ENCODE data around the gene EXOSC7.
"Not testable (repeated sequence)": the region's sequence is repeated elsewhere in the genome, so short reads cannot be mapped to it uniquely, and the experiment has no call there.

EXOSC7 gene

GRCh38 chr3:44976002-44976815, at the start of gene EXOSC7, which contains the start of gene ZDHHC3:
Gene EXOSC7, plus strand, starts transcription at chr3:44976244. Its CDS starts 34 bp downstream, at chr3:44976278.
Gene ZDHHC3, minus strand, starts transcription at chr3:44976174. Its CDS starts 16,738 bp downstream, at chr3:44959436.
- peak; percentile 82 for DNase-seq

GRCh38 chr3:44926921-44927320, 49.1 kb upstream of the EXOSC7 start:
- DNase-seq: no peak

DNA sequence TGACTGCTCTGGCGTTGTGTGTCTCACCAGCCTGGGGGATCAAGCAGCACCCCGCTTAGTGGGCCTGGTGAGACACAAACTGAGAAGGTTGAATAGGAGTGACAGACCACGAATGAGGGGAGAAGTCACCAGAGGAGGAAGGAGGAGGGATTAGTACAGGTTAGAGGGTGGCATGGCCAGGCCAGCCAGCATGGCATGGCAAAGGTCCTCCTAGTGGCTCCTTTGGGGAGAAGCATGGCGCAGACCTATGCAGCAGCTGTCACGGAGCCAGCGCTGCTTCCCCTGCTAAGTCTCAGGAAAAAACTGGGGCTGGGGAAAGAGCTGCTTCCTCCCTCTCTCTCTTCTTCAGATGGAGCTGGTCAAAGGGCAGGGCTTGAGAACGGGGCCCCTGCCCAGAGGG, 48.7 kb upstream of the EXOSC7 start:
- DNase-seq: no peak

GRCh38 chr3:44929782-44930181, 46.3 kb upstream of the EXOSC7 start:
- no peak for DNase-seq

GRCh38 chr3:44930911-44931310, 45.1 kb upstream of the EXOSC7 start:
- no peak for DNase-seq

DNA sequence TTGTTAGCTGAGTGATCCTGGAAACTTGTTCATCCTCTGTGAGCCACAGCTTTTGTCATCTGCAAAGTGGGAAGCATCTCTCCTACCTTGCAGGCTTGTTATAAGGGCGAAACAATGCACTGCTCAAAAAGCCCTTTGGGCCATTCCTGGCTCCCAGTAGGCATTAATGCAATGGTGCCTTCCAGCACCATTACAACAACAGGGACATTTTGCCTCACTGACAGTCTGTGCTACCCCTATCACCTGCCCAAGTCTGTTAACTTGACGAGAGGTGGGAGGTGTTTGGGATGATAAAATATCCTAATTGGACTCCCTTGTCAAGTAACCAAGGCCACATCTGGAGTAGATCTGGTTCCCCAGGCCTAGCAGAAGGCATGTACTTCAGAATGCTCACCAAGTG, 44.3 kb upstream of the EXOSC7 start:
- DNase-seq: no peak

DNA sequence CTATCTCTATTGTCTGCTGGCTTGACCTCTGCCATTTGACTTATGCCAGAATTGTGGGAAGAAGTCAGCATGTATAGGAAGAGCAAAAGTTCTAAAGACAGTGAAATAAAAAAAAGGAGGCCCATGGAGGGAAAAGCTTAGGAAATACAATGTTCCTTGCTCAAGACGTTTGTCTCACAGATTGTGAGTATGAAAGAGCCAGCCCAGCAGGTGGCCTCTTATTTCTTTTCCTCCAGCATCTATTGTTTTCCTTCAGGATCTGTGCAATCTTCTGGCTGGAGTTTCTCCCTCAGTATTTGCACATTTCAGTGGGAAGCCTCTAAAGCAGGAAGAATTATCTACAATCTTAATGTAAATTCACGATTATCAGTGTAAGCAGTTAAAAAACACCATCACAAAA, 43.8 kb upstream of the EXOSC7 start:
- DNase-seq: no peak

- DNase-seq: no peak
Observed at GRCh38 chr3:44932986-44933944, 42.8 kb upstream of the EXOSC7 start.

- no peak for DNase-seq
Observed at GRCh38 chr3:44939581-44940036, 36.4 kb upstream of the EXOSC7 start.

GRCh38 chr3:44942202-44942921, 33.7 kb upstream of the EXOSC7 start:
- DNase-seq: no peak

- DNase-seq: no peak
Observed at GRCh38 chr3:44948239-44948638, 27.8 kb upstream of the EXOSC7 start.

GRCh38 chr3:44949770-44950169, 26.3 kb upstream of the EXOSC7 start:
- DNase-seq: not testable (repeated sequence)

- no peak for DNase-seq
Observed at GRCh38 chr3:44950275-44950734, 25.7 kb upstream of the EXOSC7 start.

GRCh38 chr3:44952689-44953088, 23.4 kb upstream of the EXOSC7 start:
- DNase-seq: no peak

GRCh38 chr3:44954304-44954703, 21.7 kb upstream of the EXOSC7 start:
- DNase-seq: no peak

DNA sequence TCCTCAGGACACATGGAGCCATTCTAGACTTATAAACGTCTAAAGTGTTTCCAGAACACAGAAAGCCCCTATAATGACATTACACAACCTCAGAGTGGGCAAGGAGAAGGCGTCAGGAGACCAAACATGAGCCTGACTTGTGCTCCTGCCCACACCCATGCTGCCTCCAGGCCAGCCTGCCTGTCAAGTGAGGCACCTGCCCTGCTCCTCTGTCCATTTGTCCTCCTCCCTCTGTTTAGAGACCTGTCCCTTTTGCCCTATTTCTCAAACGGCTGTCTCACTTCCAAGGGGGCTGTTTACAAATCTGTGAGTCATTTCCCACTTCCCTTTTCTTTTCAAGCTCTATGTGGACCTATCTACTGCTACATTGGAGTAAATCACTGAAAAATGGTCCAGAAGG, 21.1 kb upstream of the EXOSC7 start:
- no peak for DNase-seq

DNA sequence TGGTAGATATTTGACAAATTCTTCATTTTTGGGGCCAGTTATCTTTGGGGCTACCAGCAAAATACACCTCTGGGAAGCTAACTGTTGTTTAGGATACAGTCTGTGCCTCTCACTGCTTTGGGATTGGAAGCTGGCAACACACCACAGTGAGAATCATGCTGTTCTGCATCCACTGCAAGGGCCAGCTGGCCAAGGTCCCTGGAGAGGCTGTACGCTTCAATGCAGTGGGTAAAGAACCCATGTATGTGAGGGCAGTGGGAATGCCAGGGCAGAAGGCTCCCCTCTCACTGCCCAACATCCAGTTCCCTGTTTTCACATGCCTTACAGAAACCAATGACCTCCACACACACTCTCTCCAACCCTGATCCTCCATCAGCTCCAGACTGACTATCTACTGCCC, 20.1 kb upstream of the EXOSC7 start:
- DNase-seq: no peak

GRCh38 chr3:44957986-44958385, 18.1 kb upstream of the EXOSC7 start:
- DNase-seq: no peak

DNA sequence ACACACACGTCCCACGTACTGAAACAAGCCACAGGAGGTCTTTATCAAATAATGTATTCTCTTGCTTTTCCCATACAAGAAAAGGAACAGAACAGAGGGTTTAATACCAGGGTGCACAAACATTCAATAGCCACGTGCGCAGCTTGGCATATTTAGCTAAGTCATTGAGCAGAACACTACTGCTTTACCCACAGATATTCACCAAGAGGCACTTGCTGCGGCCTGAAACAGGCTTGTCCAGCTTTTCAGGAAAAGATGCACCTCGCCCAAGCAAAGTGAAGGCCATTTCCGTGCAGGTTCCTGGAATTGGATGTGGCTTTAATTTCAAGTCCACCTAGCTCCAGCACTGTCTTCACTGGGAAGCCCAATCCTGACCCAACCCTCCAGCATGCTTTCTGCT, 17.7 kb upstream of the EXOSC7 start:
- DNase-seq: no peak

DNA sequence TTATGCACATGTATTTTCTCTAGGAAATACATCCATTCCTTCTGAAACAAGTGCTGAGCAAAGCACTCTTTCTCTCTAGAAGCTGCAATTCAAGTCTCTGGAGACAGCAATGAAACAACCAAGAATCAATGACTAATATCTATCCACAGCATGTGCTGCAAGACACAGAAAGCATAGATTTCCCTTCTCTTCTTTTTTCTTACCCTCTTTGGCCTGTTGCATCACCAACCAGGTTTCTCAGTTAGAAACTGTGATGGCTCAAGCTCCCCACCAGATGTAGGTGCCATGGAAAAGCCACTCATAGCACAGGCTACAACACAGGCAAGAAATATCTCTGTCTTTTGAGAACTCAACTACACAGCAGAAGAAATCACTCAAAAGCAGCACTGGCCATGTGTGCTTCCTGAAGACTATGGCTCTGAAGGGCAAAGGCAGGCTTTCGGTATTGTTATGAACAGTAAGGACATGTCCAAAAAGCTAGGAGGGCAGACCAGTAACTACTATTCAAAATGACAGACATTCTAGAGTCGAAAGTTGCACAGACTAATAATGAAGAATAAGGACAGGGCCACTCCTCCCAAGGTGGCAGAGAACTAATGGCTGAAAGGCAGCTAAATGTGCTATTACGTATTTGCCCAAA, 15.5 kb upstream of the EXOSC7 start:
- DNase-seq: no peak

- DNase-seq: no peak
Observed at GRCh38 chr3:44961888-44962287, 14.2 kb upstream of the EXOSC7 start.
